HG02759 (cell line): ENCODE data around the gene ABCC1.
"Not testable (repeated sequence)": the region's sequence is repeated elsewhere in the genome, so short reads cannot be mapped to it uniquely, and the experiment has no call there.

Source experiments
- ATAC-seq: cut with Tn5 transposase; IDR thresholded peaks from one replicate; pipeline ENCODE4 v1.9.1; 2021; ENCODE audit warnings: mild to moderate bottlenecking, moderate library complexity; ENCODE audit not compliant: unreplicated experiment

Gene ABCC1

GRCh38 chr16:16102738-16103137 is 153.3 kb downstream of the ABCC1 start:
- ATAC-seq: no peak

GRCh38 chr16:16104132-16104803 is 154.9 kb downstream of the ABCC1 start:
- not testable (repeated sequence) for ATAC-seq

GRCh38 chr16:16104804-16105141 is 155.4 kb downstream of the ABCC1 start:
- ATAC-seq: not testable (repeated sequence)

- no peak for ATAC-seq
These were observed 156.2 kb downstream of the ABCC1 start for GRCh38 chr16:16105646-16106045.

- no peak for ATAC-seq
These were observed 157.1 kb downstream of the ABCC1 start for GRCh38 chr16:16106466-16106865.

- ATAC-seq: no peak
These were observed 158.4 kb downstream of the ABCC1 start for GRCh38 chr16:16107839-16108238.

GRCh38 chr16:16108759-16109158 is 159.3 kb downstream of the ABCC1 start:
- no peak for ATAC-seq

GRCh38 chr16:16109453-16110110 is 160.2 kb downstream of the ABCC1 start:
- no peak for ATAC-seq

- no peak for ATAC-seq
These were observed 160.7 kb downstream of the ABCC1 start for GRCh38 chr16:16110111-16110490.

- ATAC-seq: no peak
These were observed 162.2 kb downstream of the ABCC1 start for GRCh38 chr16:16111639-16112038.

GRCh38 chr16:16112450-16113053 is 163.1 kb downstream of the ABCC1 start:
- no peak for ATAC-seq

- no peak for ATAC-seq
These were observed 163.7 kb downstream of the ABCC1 start for GRCh38 chr16:16113076-16113475.

GRCh38 chr16:16116841-16117240 is 167.4 kb downstream of the ABCC1 start:
- no peak for ATAC-seq

GRCh38 chr16:16118337-16118736 is 168.9 kb downstream of the ABCC1 start:
- no peak for ATAC-seq

- ATAC-seq: no peak
These were observed 170.6 kb downstream of the ABCC1 start for GRCh38 chr16:16120044-16120381.

- ATAC-seq: no peak
These were observed 171.2 kb downstream of the ABCC1 start for GRCh38 chr16:16120382-16121184.

GRCh38 chr16:16121185-16121727 is 171.8 kb downstream of the ABCC1 start:
- ATAC-seq: no peak

- ATAC-seq: no peak
These were observed 172.8 kb downstream of the ABCC1 start for GRCh38 chr16:16122264-16122663.

- no peak for ATAC-seq
These were observed 175.0 kb downstream of the ABCC1 start for GRCh38 chr16:16124438-16124837.

GRCh38 chr16:16124974-16125373 is 175.6 kb downstream of the ABCC1 start:
- ATAC-seq: no peak

GRCh38 chr16:16126896-16127295 is 177.5 kb downstream of the ABCC1 start:
- no peak for ATAC-seq
